Caco-2 (cell line): ENCODE data around the gene ADGRL2. TPM values are rescaled to one million over a fixed set of nuclear protein-coding genes. Genes with fewer than 3 reads are reported as not detected.

Experiments
- BruUV-seq: library from RNA; stranded (reverse); fragments of 400-500 nt; replicated peaks from 2 replicates; lab custom pipeline; 2021; lab: Mats Ljungman, UMichigan
- CTCF ChIA-PET: fragments of 300-600 bp; sonication (Branson Sonifier 250); formaldehyde crosslinking; loops from one replicate; lab custom pipeline; 2022; ENCODE audit warnings: antibody characterized with exemption; lab: Charles Lee
- POLR2A ChIA-PET: fragments of 300-600 bp; sonication (Branson Sonifier 250); formaldehyde crosslinking; loops from one replicate; lab custom pipeline; 2022; ENCODE audit warnings: antibody characterized with exemption; lab: Charles Lee
- DNase-seq, 2 experiments: peaks; one replicate each; pipeline versions ENCODE4 v3.0.0 to v3.0.0-alpha.2; 2020 to 2022
- H3K27me3 ChIP-seq: replicated peaks from 2 replicates; pipeline ENCODE4 v1.6.0; 2011; ENCODE audit warnings: low read length; ENCODE audit not compliant: control insufficient read depth, insufficient read depth
- H3K36me3 ChIP-seq: 2 replicates; pipeline ENCODE4 v1.5.1; 2011; ENCODE audit warnings: low read length; ENCODE audit not compliant: control insufficient read depth, insufficient read depth
- H3K4me1 ChIP-seq: fragments of 250-450 bp; sonication (Bioruptor Pico); 2 replicates; pipeline ENCODE4 v1.5.1; 2020; ENCODE audit warnings: mild to moderate bottlenecking
- H3K4me3 ChIP-seq: 2 replicates; pipeline ENCODE4 v1.5.1; 2011; ENCODE audit warnings: low read depth, mild to moderate bottlenecking, control low read depth, low read length
- H3K9me3 ChIP-seq: fragments of 250-450 bp; sonication (Bioruptor Pico); 2 replicates; pipeline ENCODE4 v1.5.1; 2020; ENCODE audit warnings: mild to moderate bottlenecking, moderate library complexity
- H3K27ac Mint-ChIP-seq: one replicate; pipeline ENCODE4 v1.8.0; 2022; ENCODE audit warnings: mixed read lengths; ENCODE audit not compliant: unreplicated experiment
- H3K27me3 Mint-ChIP-seq: one replicate; pipeline ENCODE4 v1.8.0; 2022; ENCODE audit warnings: mixed read lengths; ENCODE audit not compliant: insufficient read depth, unreplicated experiment
- H3K36me3 Mint-ChIP-seq: one replicate; pipeline ENCODE4 v1.8.0; 2022; ENCODE audit warnings: mild to moderate bottlenecking, mixed read lengths; ENCODE audit not compliant: insufficient read depth, unreplicated experiment
- H3K4me1 Mint-ChIP-seq: one replicate; pipeline ENCODE4 v1.8.0; 2022; ENCODE audit warnings: low read depth, mixed read lengths; ENCODE audit not compliant: unreplicated experiment
- H3K4me3 Mint-ChIP-seq: one replicate; pipeline ENCODE4 v1.8.0; 2022; ENCODE audit warnings: mild to moderate bottlenecking, moderate library complexity, mixed read lengths; ENCODE audit not compliant: unreplicated experiment
- H3K9me3 Mint-ChIP-seq: one replicate; pipeline ENCODE4 v1.8.0; 2022; ENCODE audit warnings: mixed read lengths; ENCODE audit not compliant: unreplicated experiment
- CTCF ChIP-seq, 2 experiments: fragments of 200-600 bp in 1 of 2; IDR thresholded peaks; 1 replicate in 1 of 2; 2 replicates in 1 of 2; pipeline versions ENCODE4 v1.5.1 to v1.8.0; 2011 to 2022; ENCODE audit warnings: antibody characterized with exemption in 1 of 2, control low read depth in 1 of 2, inconsistent platforms in 1 of 2, low read depth in 1 of 2, low read length in 1 of 2, mild to moderate bottlenecking in 1 of 2, moderate library complexity in 1 of 2; ENCODE audit not compliant: insufficient read depth in 1 of 2, severe bottlenecking in 1 of 2, unreplicated experiment in 1 of 2
- intact Hi-C: fragments of 100-400 bp; cut with micrococcal nuclease; formaldehyde crosslinking; loops from one replicate; pipeline ENCODE4 v1.10.0; 2022; ENCODE audit not compliant: unreplicated experiment
- total RNA-seq: library from RNA; stranded (reverse); gene quantifications from 2 replicates; pipeline ENCODE4 v1.2.3, GENCODE V29; 2022

Gene ADGRL2
- total RNA-seq, 1 experiment from 2014 or later = 3.8 TPM

GRCh38 chr1:81921344-81921743 lies 120.6 kb downstream of the ADGRL2 start:
- Histone ChIP-seq H3K36me3 (no peaks in the 10 kb centered on the region), H3K4me3 (no peak overlapping the region), H3K4me1 (no peaks in the 10 kb centered on the region), H3K9me3 (no peaks in the 10 kb centered on the region), H3K27me3 (no peaks in the 10 kb centered on the region)
- Mint-ChIP-seq H3K27me3 (no peaks in the 10 kb centered on the region), H3K27ac (no peak overlapping the region), H3K4me3 (no peak overlapping the region), H3K36me3 (no peaks in the 10 kb centered on the region), H3K4me1 (no peaks in the 10 kb centered on the region), H3K9me3 (no peaks in the 10 kb centered on the region)
- intact Hi-C loops = no loop called here
- TF ChIP-seq CTCF (IDR thresholded peaks at IDR 0.05; ENCODE audit: insufficient read depth in 1 of 2, low read depth in 1 of 2, low read length in 1 of 2, severe bottlenecking in 1 of 2, unreplicated experiment in 1 of 2) = no peak
- no TSS peak for BruUV-seq
- ChIA-PET CTCF (no interaction called here), POLR2A (no interaction called here)
- no peak for DNase-seq

DNA sequence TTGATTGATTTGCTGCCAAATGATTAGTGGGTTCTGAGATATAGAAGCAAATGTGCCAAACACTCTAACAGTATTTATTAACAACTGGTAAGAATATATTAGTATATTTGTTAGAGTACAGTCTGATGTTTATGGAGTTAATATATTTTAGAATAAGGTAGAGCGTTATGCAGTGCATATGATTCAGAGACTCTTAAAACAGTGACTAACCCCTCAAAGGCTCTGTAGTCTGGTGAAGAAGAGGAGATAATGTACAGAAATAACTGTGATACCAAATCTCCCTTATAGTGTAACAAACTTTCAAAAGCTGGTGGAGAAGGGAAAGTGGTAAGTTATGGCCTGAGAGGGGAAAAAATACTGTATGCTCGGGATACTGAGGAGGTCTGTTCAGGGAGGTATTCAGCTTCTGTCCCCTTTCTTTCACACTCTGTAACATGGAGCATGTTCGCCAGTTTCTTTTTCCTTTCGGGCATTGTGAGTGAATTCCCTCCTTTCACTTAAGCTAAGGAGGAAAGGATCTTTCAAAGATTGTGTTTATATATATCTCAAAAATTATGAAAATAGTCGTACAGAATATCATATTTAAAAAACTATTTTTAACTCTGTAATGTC lies 121.2 kb downstream of the ADGRL2 start:
- no peak overlapping the region for H3K27ac Mint-ChIP-seq
- Histone ChIP-seq H3K36me3 (no peaks in the 10 kb centered on the region), H3K9me3 (no peaks in the 10 kb centered on the region), H3K27me3 (no peaks in the 10 kb centered on the region), H3K4me1 (no peaks in the 10 kb centered on the region), H3K4me3 (no peak overlapping the region)
- no peak for DNase-seq
- H3K4me3 Mint-ChIP-seq = no peak overlapping the region
- no peaks in the 10 kb centered on the region for H3K9me3 Mint-ChIP-seq
- no peaks in the 10 kb centered on the region for H3K4me1 Mint-ChIP-seq
- CTCF ChIA-PET = no interaction called here
- TF ChIP-seq CTCF (IDR thresholded peaks at IDR 0.05; ENCODE audit: insufficient read depth in 1 of 2, low read depth in 1 of 2, low read length in 1 of 2, severe bottlenecking in 1 of 2, unreplicated experiment in 1 of 2) = no peak
- H3K36me3 Mint-ChIP-seq = no peaks in the 10 kb centered on the region
- intact Hi-C loops = no loop called here
- POLR2A ChIA-PET = no interaction called here
- H3K27me3 Mint-ChIP-seq = no peaks in the 10 kb centered on the region
- BruUV-seq = no TSS peak

DNA sequence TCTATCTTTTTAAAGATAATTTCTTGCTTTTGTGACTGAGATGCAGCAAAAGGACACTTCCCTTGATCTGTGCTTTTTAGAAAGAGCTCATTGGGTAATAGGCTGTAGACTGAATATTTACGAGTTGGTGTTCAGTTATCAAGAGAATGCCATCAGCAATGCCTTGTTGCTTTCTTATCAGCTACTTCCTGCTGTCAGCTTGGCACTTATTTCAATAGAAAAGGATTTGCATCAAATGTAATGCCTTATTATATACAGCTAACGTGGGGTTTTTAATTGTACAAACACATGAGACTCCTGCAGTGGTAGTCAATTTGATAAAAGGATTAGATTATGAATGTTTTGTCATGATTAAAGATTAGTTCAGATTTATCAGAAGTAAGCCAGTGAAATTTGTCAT lies 122.2 kb downstream of the ADGRL2 start:
- H3K4me1 Mint-ChIP-seq = no peaks in the 10 kb centered on the region
- H3K27me3 ChIP-seq = no peaks in the 10 kb centered on the region

More for the DNA sequence above, 122.2 kb downstream of the ADGRL2 start:
- no peaks in the 10 kb centered on the region for H3K36me3 ChIP-seq
- Mint-ChIP-seq H3K27ac (no peak overlapping the region), H3K9me3 (no peaks in the 10 kb centered on the region), H3K4me3 (no peak overlapping the region), H3K36me3 (no peaks in the 10 kb centered on the region), H3K27me3 (no peaks in the 10 kb centered on the region)
- no peak for TF ChIP-seq CTCF (IDR thresholded peaks at IDR 0.05; ENCODE audit: insufficient read depth in 1 of 2, low read depth in 1 of 2, low read length in 1 of 2, severe bottlenecking in 1 of 2, unreplicated experiment in 1 of 2)
- no peaks in the 10 kb centered on the region for H3K4me1 ChIP-seq
- CTCF ChIA-PET = no interaction called here
- intact Hi-C loops = no loop called here
- no peaks in the 10 kb centered on the region for H3K9me3 ChIP-seq
- POLR2A ChIA-PET = no interaction called here
- no peak overlapping the region for H3K4me3 ChIP-seq
- no peak for DNase-seq
- no TSS peak for BruUV-seq
